GM12878 (cell line): ENCODE measurements around the gene WNK2. TPM values are rescaled to one million over a fixed set of nuclear protein-coding genes. Genes with fewer than 3 reads are reported as not detected.

Experiments used
- ATAC-seq: fragments of 200-7000 bp; cut with Tn5 transposase; 3 replicates; pipeline ENCODE4 v1.9.1; 2020; ENCODE audit warnings: mild to moderate bottlenecking, moderate library complexity
- BruUV-seq: library from RNA; stranded (reverse); fragments of 400-500 nt; replicated peaks from 2 replicates; lab custom pipeline; 2021; lab: Mats Ljungman, UMichigan
- CTCF ChIA-PET: fragments of 300-600 bp; sonication (Branson Sonifier 250); formaldehyde crosslinking; extraction: SDS; loops from one replicate; lab custom pipeline; 2021; ENCODE audit warnings: inconsistent platforms; lab: Yijun Ruan, JAX
- POLR2A ChIA-PET: fragments of 350-600 bp; formaldehyde crosslinking; extraction: SDS; loops from one replicate; lab custom pipeline; 2021; ENCODE audit warnings: inconsistent platforms; lab: Charles Lee
- RAD21 ChIA-PET: fragments of 300-600 bp; sonication (Branson Sonifier 250); formaldehyde crosslinking; loops from one replicate; lab custom pipeline; 2023; ENCODE audit warnings: antibody characterized with exemption; ENCODE audit not compliant: unreplicated experiment; lab: Charles Lee
- SMC1A ChIA-PET: fragments of 300-600 bp; sonication (Branson Sonifier 250); formaldehyde crosslinking; loops from one replicate; lab custom pipeline; 2023; ENCODE audit not compliant: unreplicated experiment, uncharacterized antibody; lab: Charles Lee
- DNase-seq: peaks from one replicate; pipeline ENCODE4 v3.0.0-alpha.2; 2011; ENCODE audit warnings: low read depth, low spot score
- FAIRE-seq: peaks from 3 replicates; lab custom pipeline; 2011; peaks lifted over from hg19 to GRCh38; lab: Jason Lieb, UNC
- H2AFZ ChIP-seq: 2 replicates; pipeline ENCODE4 v1.6.0; 2011; ENCODE audit warnings: low read depth, low read length, control low read depth; ENCODE audit not compliant: control insufficient read depth
- H3K27ac ChIP-seq: 2 replicates; pipeline ENCODE4 v1.5.1; 2011; ENCODE audit warnings: control low read depth; ENCODE audit not compliant: control insufficient read depth, insufficient read depth
- H3K27me3 ChIP-seq, 2 experiments: replicated peaks in 1 of 2; 2 replicates each; pipeline versions ENCODE4 v1.6.0 to v1.6.1; 2011; ENCODE audit warnings: low read length in 1 of 2; ENCODE audit not compliant: control insufficient read depth in 2 of 2, insufficient read depth in 2 of 2
- H3K36me3 ChIP-seq, 2 experiments: 2 replicates each; pipeline ENCODE4 v1.5.1; 2011; ENCODE audit warnings: low read length in 1 of 2; ENCODE audit not compliant: control insufficient read depth in 2 of 2, insufficient read depth in 2 of 2
- H3K4me1 ChIP-seq: 2 replicates; pipeline ENCODE4 v1.6.1; 2011; ENCODE audit warnings: mild to moderate bottlenecking, low read length, moderate library complexity, mixed read lengths; ENCODE audit not compliant: control insufficient read depth, insufficient read depth
- H3K4me2 ChIP-seq: 2 replicates; pipeline ENCODE4 v1.6.0; 2011; ENCODE audit warnings: control low read depth; ENCODE audit not compliant: control insufficient read depth, insufficient read depth
- H3K4me3 ChIP-seq: fragments of 200-600 bp; sonication (generic); 2 replicates; pipeline ENCODE4 v1.5.1; 2016
- H3K79me2 ChIP-seq: 2 replicates; pipeline ENCODE4 v1.6.0; 2011; ENCODE audit warnings: low read length; ENCODE audit not compliant: control insufficient read depth, insufficient read depth
- H3K9ac ChIP-seq: 2 replicates; pipeline ENCODE4 v1.8.0; 2011; ENCODE audit warnings: low read length, control low read depth, mixed read lengths; ENCODE audit not compliant: control insufficient read depth, insufficient read depth
- H3K9me3 ChIP-seq: replicated peaks from 3 replicates; pipeline ENCODE4 v1.5.1; 2011; ENCODE audit warnings: mild to moderate bottlenecking, low read length; ENCODE audit not compliant: control insufficient read depth, insufficient read depth
- H4K20me1 ChIP-seq: 2 replicates; pipeline ENCODE4 v1.6.0; 2011; ENCODE audit not compliant: control insufficient read depth, insufficient read depth
- STAT1 ChIP-seq: fragments of 450-650 bp; conservative IDR thresholded peaks from 2 replicates; pipeline ENCODE4 v1.6.1; 2014; ENCODE audit warnings: antibody characterized with exemption, mild to moderate bottlenecking
- SUZ12 ChIP-seq: fragments of 200-600 bp; sonication (generic); IDR thresholded peaks from one replicate; pipeline ENCODE4 v1.6.1; 2018; ENCODE audit warnings: antibody characterized with exemption, mild to moderate bottlenecking; ENCODE audit not compliant: unreplicated experiment
- WGBS: methylation state at CpG from one replicate; pipeline ENCODE4 v1.1.6; 2016; ENCODE audit warnings: low lambda C conversion rate; ENCODE audit not compliant: insufficient replicate concordance, insufficient coverage; ENCODE audit errors: missing lambda C conversion rate; 5-methylcytosine and 5-hydroxymethylcytosine counted together
- in situ Hi-C: fragments of 300-500 bp; cut with MboI; formaldehyde crosslinking; loops from 9 replicates; pipeline ENCODE4 v1.14.3; 2018; ENCODE audit warnings: mixed read lengths
- intact Hi-C: fragments of 100-400 bp; cut with micrococcal nuclease; formaldehyde crosslinking; loops from one replicate; pipeline ENCODE4 v1.14.2; 2022; ENCODE audit not compliant: unreplicated experiment
- polyA plus RNA-seq, 11 experiments: library from polyadenylated mRNA; depleted of rRNA in 4 of 11; unstranded in 6 of 11; stranded (reverse) in 5 of 11; fragments of >200 nt; fragmentation: Nextera tagmentation in 4 of 11; fragmentation: Illumina TruSeq in 1 of 11; extraction: Ambion mirVana in 4 of 11; extraction: Trizol in 1 of 11; gene quantifications; 1 replicate in 1 of 11; 2 replicates in 10 of 11; pipeline versions ENCODE4 v1.2.1 to v1.2.3, GENCODE V29; 2011 to 2016; ENCODE audit warnings: inconsistent platforms in 2 of 11, missing spikeins in 2 of 11, low read depth in 1 of 11
- total RNA-seq, 4 experiments: library from RNA; depleted of rRNA in 3 of 4; stranded (reverse); fragments of >200 nt in 3 of 4; fragmentation: Illumina TruSeq in 1 of 4; extraction: Trizol in 1 of 4; gene quantifications; 2 replicates each; pipeline versions ENCODE4 v1.2.1 to v1.2.3, GENCODE V29; 2013 to 2021
- TF ChIP-seq, protein P1 (sequence below): fragments of 150-350 bp; IDR thresholded peaks from 2 replicates; pipeline ENCODE4 v1.6.1; 2014; ENCODE audit warnings: mild to moderate bottlenecking, low read depth, low read length
- TF ChIP-seq, protein P2 (sequence below): fragments of 450-650 bp; IDR thresholded peaks from 2 replicates; pipeline ENCODE4 v1.6.1; 2016; ENCODE audit warnings: mild to moderate bottlenecking
- TF ChIP-seq, protein P3 (sequence below): fragments of 450-650 bp; conservative IDR thresholded peaks from 2 replicates; pipeline ENCODE4 v1.6.1; 2017; ENCODE audit warnings: mild to moderate bottlenecking, moderate library complexity

The WNK2 gene
- total and polyA plus RNA-seq, 10 of the 15 experiments (the other 5 are each of a cell fraction or from before 2014, with no cell fraction given): 0.15 TPM; not detected in 9

DNA sequence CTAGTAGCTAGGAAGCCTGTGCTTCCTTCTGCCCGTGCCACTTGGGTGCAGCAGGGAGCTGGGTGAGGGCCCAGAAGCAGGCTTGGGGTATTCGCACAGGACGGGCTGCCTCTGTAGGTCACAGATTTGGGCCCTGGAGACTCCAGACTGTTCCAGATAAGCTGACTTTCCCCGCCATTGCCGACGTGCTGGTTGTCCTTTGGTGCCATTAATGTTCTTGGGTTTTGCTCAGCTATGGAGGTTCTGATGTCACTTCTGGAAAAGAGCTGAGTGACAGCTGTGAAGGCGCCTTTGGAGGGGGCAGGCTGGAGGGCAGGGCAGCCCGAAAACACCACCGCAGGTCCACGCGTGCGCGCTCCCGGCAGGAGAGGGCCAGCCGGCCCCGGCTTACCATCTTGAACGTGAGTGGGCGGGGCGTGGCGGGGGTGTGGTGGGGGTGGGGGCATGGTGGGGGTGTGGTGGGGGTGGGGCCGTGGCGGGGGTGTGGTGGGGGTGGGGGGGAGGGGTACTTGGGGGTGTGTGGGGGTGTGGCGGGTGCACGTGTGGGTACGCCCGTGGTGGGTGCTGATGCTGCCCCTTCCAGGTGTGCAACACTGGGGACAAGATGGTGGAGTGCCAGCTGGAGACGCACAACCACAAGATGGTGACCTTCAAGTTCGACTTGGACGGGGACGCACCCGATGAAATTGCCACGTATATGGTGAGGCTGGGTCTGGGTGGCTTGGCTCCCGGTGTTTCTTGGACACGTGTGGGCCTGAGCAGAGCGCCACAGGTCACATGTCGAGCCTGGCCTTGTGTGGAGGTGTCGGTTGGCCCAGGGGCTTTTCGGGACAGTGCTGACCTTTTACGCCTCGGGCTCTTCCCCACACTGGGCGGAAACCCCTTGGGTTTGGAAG, 79.6 kb downstream of the WNK2 start:
- BruUV-seq: no TSS peak
- ChIA-PET SMC1A (no interaction called here), RAD21 (no interaction called here), POLR2A (no interaction called here), CTCF (no interaction called here)
- Histone ChIP-seq H3K36me3 (no peaks in the 10 kb centered on the region), H3K4me2 (no peak overlapping the region), H3K9ac (no peak overlapping the region), H4K20me1 (no peaks in the 10 kb centered on the region), H2AFZ (no peak overlapping the region), H3K27me3 (no peaks in the 10 kb centered on the region), H3K9me3 (no peaks in the 10 kb centered on the region), H3K27ac (no peak overlapping the region), H3K4me3 (no peak overlapping the region), H3K4me1 (peaks cover 7% of the 10 kb centered on the region), H3K79me2 (no peaks in the 10 kb centered on the region)
- TF ChIP-seq STAT1 (no peak), SUZ12 (no peak)
- TF ChIP-seq, protein P1, sequence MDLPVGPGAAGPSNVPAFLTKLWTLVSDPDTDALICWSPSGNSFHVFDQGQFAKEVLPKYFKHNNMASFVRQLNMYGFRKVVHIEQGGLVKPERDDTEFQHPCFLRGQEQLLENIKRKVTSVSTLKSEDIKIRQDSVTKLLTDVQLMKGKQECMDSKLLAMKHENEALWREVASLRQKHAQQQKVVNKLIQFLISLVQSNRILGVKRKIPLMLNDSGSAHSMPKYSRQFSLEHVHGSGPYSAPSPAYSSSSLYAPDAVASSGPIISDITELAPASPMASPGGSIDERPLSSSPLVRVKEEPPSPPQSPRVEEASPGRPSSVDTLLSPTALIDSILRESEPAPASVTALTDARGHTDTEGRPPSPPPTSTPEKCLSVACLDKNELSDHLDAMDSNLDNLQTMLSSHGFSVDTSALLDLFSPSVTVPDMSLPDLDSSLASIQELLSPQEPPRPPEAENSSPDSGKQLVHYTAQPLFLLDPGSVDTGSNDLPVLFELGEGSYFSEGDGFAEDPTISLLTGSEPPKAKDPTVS: no peak
- TF ChIP-seq, protein P2, sequence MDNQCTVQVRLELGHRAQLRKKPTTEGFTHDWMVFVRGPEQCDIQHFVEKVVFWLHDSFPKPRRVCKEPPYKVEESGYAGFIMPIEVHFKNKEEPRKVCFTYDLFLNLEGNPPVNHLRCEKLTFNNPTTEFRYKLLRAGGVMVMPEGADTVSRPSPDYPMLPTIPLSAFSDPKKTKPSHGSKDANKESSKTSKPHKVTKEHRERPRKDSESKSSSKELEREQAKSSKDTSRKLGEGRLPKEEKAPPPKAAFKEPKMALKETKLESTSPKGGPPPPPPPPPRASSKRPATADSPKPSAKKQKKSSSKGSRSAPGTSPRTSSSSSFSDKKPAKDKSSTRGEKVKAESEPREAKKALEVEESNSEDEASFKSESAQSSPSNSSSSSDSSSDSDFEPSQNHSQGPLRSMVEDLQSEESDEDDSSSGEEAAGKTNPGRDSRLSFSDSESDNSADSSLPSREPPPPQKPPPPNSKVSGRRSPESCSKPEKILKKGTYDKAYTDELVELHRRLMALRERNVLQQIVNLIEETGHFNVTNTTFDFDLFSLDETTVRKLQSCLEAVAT: no peak
- TF ChIP-seq, protein P3, sequence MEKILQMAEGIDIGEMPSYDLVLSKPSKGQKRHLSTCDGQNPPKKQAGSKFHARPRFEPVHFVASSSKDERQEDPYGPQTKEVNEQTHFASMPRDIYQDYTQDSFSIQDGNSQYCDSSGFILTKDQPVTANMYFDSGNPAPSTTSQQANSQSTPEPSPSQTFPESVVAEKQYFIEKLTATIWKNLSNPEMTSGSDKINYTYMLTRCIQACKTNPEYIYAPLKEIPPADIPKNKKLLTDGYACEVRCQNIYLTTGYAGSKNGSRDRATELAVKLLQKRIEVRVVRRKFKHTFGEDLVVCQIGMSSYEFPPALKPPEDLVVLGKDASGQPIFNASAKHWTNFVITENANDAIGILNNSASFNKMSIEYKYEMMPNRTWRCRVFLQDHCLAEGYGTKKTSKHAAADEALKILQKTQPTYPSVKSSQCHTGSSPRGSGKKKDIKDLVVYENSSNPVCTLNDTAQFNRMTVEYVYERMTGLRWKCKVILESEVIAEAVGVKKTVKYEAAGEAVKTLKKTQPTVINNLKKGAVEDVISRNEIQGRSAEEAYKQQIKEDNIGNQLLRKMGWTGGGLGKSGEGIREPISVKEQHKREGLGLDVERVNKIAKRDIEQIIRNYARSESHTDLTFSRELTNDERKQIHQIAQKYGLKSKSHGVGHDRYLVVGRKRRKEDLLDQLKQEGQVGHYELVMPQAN: no peak
- 81% methylated on average over 29 of the region's 41 CpGs for WGBS
- no peak for ATAC-seq
- DNase-seq: no peak
- in situ Hi-C loops: no loop called here
- no peak for FAIRE-seq
- intact Hi-C loops: no loop called here
